HEK293 (cell line): ENCODE results near the gene RASGRP1.

Experiments
- CTCF ChIP-seq: fragments of 450-650 bp; formaldehyde crosslinking; IDR thresholded peaks from 2 replicates; pipeline ENCODE4 v1.5.1; 2016; ENCODE audit warnings: missing biosample characterization, missing genetic modification characterization
- KLF7 ChIP-seq: fragments of 450-650 bp; formaldehyde crosslinking; IDR thresholded peaks from 2 replicates; pipeline ENCODE4 v1.5.1; 2016; ENCODE audit warnings: missing biosample characterization, missing genetic modification characterization, borderline replicate concordance
- PRDM6 ChIP-seq: fragments of 450-650 bp; formaldehyde crosslinking; IDR thresholded peaks from 2 replicates; pipeline ENCODE4 v1.5.1; 2017; ENCODE audit warnings: missing biosample characterization, missing genetic modification characterization
- REST ChIP-seq: fragments of 450-650 bp; formaldehyde crosslinking; IDR thresholded peaks from 2 replicates; pipeline ENCODE4 v1.5.1; 2016; ENCODE audit warnings: missing biosample characterization, missing genetic modification characterization
- TCF7L2 ChIP-seq: IDR thresholded peaks from 2 replicates; pipeline ENCODE4 v1.6.1; 2011; ENCODE audit warnings: low read depth, mild to moderate bottlenecking, inconsistent platforms, low read length, moderate library complexity, borderline replicate concordance
- ZNF274 ChIP-seq, 2 experiments: fragments of 200-500 bp in 1 of 2; fragments of 450-650 bp in 1 of 2; sonication (Bioruptor generic) in 1 of 2; formaldehyde crosslinking in 1 of 2; IDR thresholded peaks; 2 replicates each; pipeline versions ENCODE4 v1.5.1 to v1.6.1; 2014 to 2016; ENCODE audit warnings: borderline replicate concordance in 1 of 2, inconsistent platforms in 1 of 2, low read length in 1 of 2, missing biosample characterization in 1 of 2, missing genetic modification characterization in 1 of 2
- ZNF626 ChIP-seq: fragments of 450-650 bp; sonication (Bioruptor Pico); formaldehyde crosslinking; IDR thresholded peaks from 2 replicates; pipeline ENCODE4 v1.5.1; 2018; ENCODE audit warnings: missing biosample characterization, missing genetic modification characterization, inconsistent platforms

GRCh38 chr15:38463893-38464292 lies 100.7 kb downstream of the RASGRP1 start:
- no peak for TF ChIP-seq TCF7L2
- TF ChIP-seq ZNF274 (IDR thresholded peaks at IDR 0.05; ENCODE audit: low read length) = no peak
- no peak for TF ChIP-seq ZNF274 (tag by site-specific recombination; IDR thresholded peaks at IDR 0.05; ENCODE audit: borderline replicate concordance)
- no peak for TF ChIP-seq PRDM6 (tag by site-specific recombination)
- no peak for TF ChIP-seq REST (tag by site-specific recombination)
- TF ChIP-seq CTCF (tag by site-specific recombination) = no peak
- TF ChIP-seq KLF7 (tag by site-specific recombination) = no peak
- no peak for TF ChIP-seq ZNF626
